Stimulated activated naive B cell treated with anti-CD40 and anti-IgM and Interleukin-4, amounts not matched to agents 10 μg/mL and 1 μg/mL and 100 μg/mL, for 72 hours (primary cell): ENCODE measurements around the gene IKBKE.
A peak's percentile ranks its signal among the peaks of the same experiment; 100 is the strongest.

Experiments used
- ATAC-seq, 2 donors: fragments of 150-1000 bp; cut with Tn5 transposase; replicated peaks; 2 replicates each; pipeline ENCODE4 v1.10.0; 2021; ENCODE audit warnings: moderate library complexity in 1 of 2
- DNase-seq: peaks from one replicate; pipeline ENCODE4 v3.0.0; 2021
- H3K27ac Mint-ChIP-seq: one replicate; pipeline ENCODE4 v1.8.0; 2022; ENCODE audit warnings: mild to moderate bottlenecking, mixed read lengths
- H3K27me3 Mint-ChIP-seq, 2 donors: one replicate each; pipeline ENCODE4 v1.8.0; 2022; ENCODE audit warnings: mixed read lengths in 2 of 2
- H3K36me3 Mint-ChIP-seq, 2 donors: one replicate each; pipeline ENCODE4 v1.8.0; 2022; ENCODE audit warnings: mixed read lengths in 2 of 2, mild to moderate bottlenecking in 1 of 2
- H3K4me1 Mint-ChIP-seq, 2 donors: one replicate each; pipeline ENCODE4 v1.8.0; 2022; ENCODE audit warnings: mixed read lengths in 2 of 2, mild to moderate bottlenecking in 1 of 2
- H3K4me3 Mint-ChIP-seq, 2 donors: one replicate each; pipeline ENCODE4 v1.8.0; 2022; ENCODE audit warnings: mild to moderate bottlenecking in 2 of 2, mixed read lengths in 2 of 2, moderate library complexity in 1 of 2
- H3K9me3 Mint-ChIP-seq, 2 donors: one replicate each; pipeline ENCODE4 v1.8.0; 2022; ENCODE audit warnings: mixed read lengths in 2 of 2, mild to moderate bottlenecking in 1 of 2

Gene IKBKE

DNA sequence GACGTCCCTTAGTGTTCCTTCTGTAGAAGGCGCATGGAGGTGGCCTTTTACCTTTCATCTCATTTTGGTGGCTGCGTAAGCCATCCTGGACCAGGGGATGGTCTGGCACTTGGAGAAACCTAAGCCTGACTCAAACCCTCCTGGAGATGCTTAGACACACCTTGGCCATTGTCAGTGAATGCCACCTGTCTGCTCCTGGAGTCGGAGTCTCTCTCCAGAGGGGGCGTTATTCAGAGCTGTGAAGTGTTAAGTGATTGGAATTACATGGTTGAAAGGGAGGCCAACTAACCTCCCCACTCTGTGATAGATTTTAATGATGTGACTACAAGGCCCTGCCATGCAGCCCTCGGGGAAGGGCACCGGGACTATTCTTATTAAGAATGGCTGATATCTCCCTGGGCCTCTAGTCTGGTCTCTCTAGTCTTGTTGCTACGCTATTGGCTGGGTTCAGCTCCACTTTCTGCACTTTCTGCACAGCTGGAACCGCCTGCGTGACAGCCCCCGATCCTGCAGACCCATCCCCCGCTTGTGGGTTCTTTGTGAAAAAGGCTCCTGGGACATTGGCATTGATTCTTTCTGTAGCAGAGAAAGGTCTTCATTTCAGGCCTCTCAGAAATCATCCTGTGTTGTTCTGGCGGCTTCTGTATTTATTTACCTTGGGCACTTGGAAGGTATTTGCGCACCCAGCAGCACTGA, 41.2 kb downstream of the IKBKE start:
- Mint-ChIP-seq H3K27me3 (peaks cover 22 to 36% of the 10 kb centered on the region in 2 donors), H3K9me3 (no peaks in the 10 kb centered on the region)

DNA sequence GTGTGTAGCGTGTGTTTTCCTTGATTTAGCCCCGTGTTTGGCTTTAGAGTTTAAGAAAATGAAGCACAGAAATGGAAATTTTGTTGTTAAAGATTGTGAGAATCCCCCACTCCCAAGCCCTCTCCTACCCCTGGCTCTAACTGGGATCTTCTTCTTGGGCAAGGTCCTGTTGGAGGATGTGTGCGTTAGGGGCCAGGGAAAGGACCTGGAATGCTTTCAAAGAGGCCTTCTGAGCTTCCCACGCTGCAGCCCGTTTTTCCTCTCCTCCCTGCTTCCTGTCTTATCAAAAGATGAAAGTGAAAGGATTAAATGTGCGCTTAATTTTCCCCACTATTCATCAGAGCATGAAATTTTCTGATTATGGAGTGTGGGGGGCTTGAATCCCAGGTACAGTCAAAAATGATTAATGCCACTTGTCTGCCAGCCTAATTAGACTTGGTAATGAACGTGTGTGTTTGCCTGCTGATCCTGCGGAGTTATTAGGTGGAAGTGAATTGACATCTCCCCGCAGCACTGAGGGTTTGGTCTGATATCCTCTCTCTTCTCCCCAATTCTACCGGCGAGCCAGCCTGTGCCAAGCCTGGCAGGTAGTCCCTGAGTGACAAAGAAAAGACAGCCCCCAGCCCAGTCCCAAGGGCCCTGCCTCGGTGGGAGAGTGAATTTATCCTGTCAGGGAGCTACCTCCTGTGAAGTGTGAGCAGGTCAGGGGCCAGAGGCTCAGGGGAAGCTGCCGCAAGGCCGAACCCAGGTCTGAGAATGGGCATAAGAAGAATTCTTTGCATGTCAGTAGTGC, 42.0 kb downstream of the IKBKE start:
- Mint-ChIP-seq H3K36me3 (no peaks in the 10 kb centered on the region), H3K27me3 (peaks cover 22 to 36% of the 10 kb centered on the region in 2 donors), H3K4me1 (peaks cover 24 to 59% of the 10 kb centered on the region in 2 donors)

More for the DNA sequence above, 41.2 kb downstream of the IKBKE start:
- H3K4me1 Mint-ChIP-seq: peaks cover 24 to 62% of the 10 kb centered on the region in 2 donors
- no peak overlapping the region for H3K27ac Mint-ChIP-seq
- DNase-seq (no peak), ATAC-seq (no peak)
- H3K4me3 Mint-ChIP-seq: no peak overlapping the region
- H3K36me3 Mint-ChIP-seq: no peaks in the 10 kb centered on the region

GRCh38 chr1:206512851-206513180, 42.5 kb downstream of the IKBKE start:
- H3K27me3 Mint-ChIP-seq: peaks cover 22 to 36% of the 10 kb centered on the region in 2 donors
- peaks cover 24 to 57% of the 10 kb centered on the region in 2 donors for H3K4me1 Mint-ChIP-seq

More for the DNA sequence above, 42.0 kb downstream of the IKBKE start:
- ATAC-seq (no peak), DNase-seq (no peak)
- Mint-ChIP-seq H3K27ac (no peak overlapping the region), H3K9me3 (no peaks in the 10 kb centered on the region), H3K4me3 (no peak overlapping the region)

GRCh38 chr1:206513312-206514111, 43.2 kb downstream of the IKBKE start:
- ATAC-seq (no peak), DNase-seq (no peak)
- H3K27ac Mint-ChIP-seq: no peak overlapping the region
- H3K9me3 Mint-ChIP-seq: no peaks in the 10 kb centered on the region
- H3K36me3 Mint-ChIP-seq: no peaks in the 10 kb centered on the region
- no peak overlapping the region for H3K4me3 Mint-ChIP-seq
- H3K27me3 Mint-ChIP-seq: peaks cover 18 to 34% of the 10 kb centered on the region in 2 donors
- H3K4me1 Mint-ChIP-seq: peaks cover 21 to 51% of the 10 kb centered on the region in 2 donors

More at GRCh38 chr1:206512851-206513180, 42.5 kb downstream of the IKBKE start:
- H3K9me3 Mint-ChIP-seq: no peaks in the 10 kb centered on the region
- no peak overlapping the region for H3K4me3 Mint-ChIP-seq
- DNase-seq: no peak
- ATAC-seq: no peak
- H3K36me3 Mint-ChIP-seq: no peaks in the 10 kb centered on the region
- no peak overlapping the region for H3K27ac Mint-ChIP-seq

- Mint-ChIP-seq H3K27me3 (peaks cover 4 to 20% of the 10 kb centered on the region in 2 donors), H3K36me3 (no peaks in the 10 kb centered on the region), H3K9me3 (no peaks in the 10 kb centered on the region), H3K4me1 (peaks cover 14 to 41% of the 10 kb centered on the region in 2 donors), H3K27ac (no peak overlapping the region), H3K4me3 (no peak overlapping the region)
- DNase-seq: no peak
- no peak for ATAC-seq
Measured at GRCh38 chr1:206514813-206515387, 44.6 kb downstream of the IKBKE start.

DNA sequence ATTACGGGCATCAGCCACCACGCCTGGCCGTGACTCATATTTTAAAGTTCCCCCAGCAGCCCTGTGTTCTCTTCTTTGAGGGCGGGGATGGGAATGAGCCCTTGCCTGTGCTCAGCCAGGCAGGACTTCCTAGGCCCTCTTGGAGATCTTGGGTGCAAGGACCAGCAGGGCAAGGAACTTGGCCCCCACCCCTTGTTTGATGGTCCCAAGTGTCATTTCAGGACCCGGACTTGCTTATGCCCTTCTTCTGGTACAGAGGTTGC, 46.4 kb downstream of the IKBKE start:
- Mint-ChIP-seq H3K27me3 (peaks cover under 1 to 7% of the 10 kb centered on the region in 2 donors), H3K4me1 (peaks cover 12 to 31% of the 10 kb centered on the region in 2 donors), H3K36me3 (no peaks in the 10 kb centered on the region), H3K4me3 (no peak overlapping the region), H3K9me3 (no peaks in the 10 kb centered on the region), H3K27ac (no peak overlapping the region)
- DNase-seq: no peak
- no peak for ATAC-seq

GRCh38 chr1:206517784-206518183, 47.5 kb downstream of the IKBKE start:
- Mint-ChIP-seq H3K9me3 (no peaks in the 10 kb centered on the region), H3K27ac (no peak overlapping the region), H3K36me3 (no peaks in the 10 kb centered on the region), H3K4me3 (no peak overlapping the region), H3K27me3 (peaks cover 0 to 4% of the 10 kb centered on the region in 2 donors), H3K4me1 (peaks cover 12 to 24% of the 10 kb centered on the region in 2 donors)
- ATAC-seq (no peak), DNase-seq (no peak)

- H3K27me3 Mint-ChIP-seq: peaks cover 0 to 4% of the 10 kb centered on the region in 2 donors
- no peaks in the 10 kb centered on the region for H3K9me3 Mint-ChIP-seq
- DNase-seq: no peak
- no peak for ATAC-seq
- H3K4me3 Mint-ChIP-seq: no peak overlapping the region
- peaks cover 12 to 24% of the 10 kb centered on the region in 2 donors for H3K4me1 Mint-ChIP-seq
- H3K27ac Mint-ChIP-seq: no peak overlapping the region
- H3K36me3 Mint-ChIP-seq: no peaks in the 10 kb centered on the region
Measured at GRCh38 chr1:206518206-206518605, 47.9 kb downstream of the IKBKE start.

DNA sequence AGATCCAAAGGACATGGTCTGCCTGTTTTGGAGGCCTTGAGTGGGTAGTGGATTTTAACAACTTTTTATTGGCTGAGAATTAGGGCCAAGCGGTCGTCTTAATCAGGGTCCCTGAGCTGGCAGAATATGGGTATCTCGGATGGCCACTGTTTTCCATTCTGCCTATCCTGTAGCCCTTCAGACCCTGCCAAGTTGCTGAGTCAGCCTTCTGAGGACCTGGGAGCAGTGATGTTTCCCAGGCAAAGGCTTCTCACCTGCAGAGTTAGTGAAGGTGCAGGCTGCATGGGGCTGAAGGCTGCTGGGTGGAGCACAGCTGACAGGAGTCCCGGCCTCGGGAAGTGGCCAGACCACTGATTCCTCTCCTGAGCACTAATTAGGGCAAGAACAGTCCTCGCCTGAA, 48.5 kb downstream of the IKBKE start:
- peaks cover 12 to 24% of the 10 kb centered on the region in 2 donors for H3K4me1 Mint-ChIP-seq
- no peak overlapping the region for H3K27ac Mint-ChIP-seq
- H3K9me3 Mint-ChIP-seq: no peaks in the 10 kb centered on the region
- H3K27me3 Mint-ChIP-seq: peaks cover 0 to under 1% of the 10 kb centered on the region in 2 donors
- ATAC-seq (no peak), DNase-seq (no peak)
- no peaks in the 10 kb centered on the region for H3K36me3 Mint-ChIP-seq
- H3K4me3 Mint-ChIP-seq: no peak overlapping the region

GRCh38 chr1:206521127-206521526, 50.9 kb downstream of the IKBKE start:
- no peak overlapping the region for H3K27ac Mint-ChIP-seq
- peaks cover 10 to 16% of the 10 kb centered on the region in 2 donors for H3K4me1 Mint-ChIP-seq
- ATAC-seq (no peak), DNase-seq (no peak)
- no peaks in the 10 kb centered on the region for H3K36me3 Mint-ChIP-seq
- H3K9me3 Mint-ChIP-seq: no peaks in the 10 kb centered on the region
- H3K4me3 Mint-ChIP-seq: no peak overlapping the region
- no peaks in the 10 kb centered on the region for H3K27me3 Mint-ChIP-seq

- H3K9me3 Mint-ChIP-seq: no peaks in the 10 kb centered on the region
- no peak overlapping the region for H3K27ac Mint-ChIP-seq
- no peak overlapping the region for H3K4me3 Mint-ChIP-seq
- H3K27me3 Mint-ChIP-seq: no peaks in the 10 kb centered on the region
- H3K36me3 Mint-ChIP-seq: no peaks in the 10 kb centered on the region
- no peak for DNase-seq
- H3K4me1 Mint-ChIP-seq: peaks cover 12 to 17% of the 10 kb centered on the region in 2 donors
- ATAC-seq: no peak
Measured at GRCh38 chr1:206521694-206522402, 51.6 kb downstream of the IKBKE start.

GRCh38 chr1:206524739-206525364, 54.6 kb downstream of the IKBKE start:
- DNase-seq: no peak
- H3K9me3 Mint-ChIP-seq: no peaks in the 10 kb centered on the region
- no peak overlapping the region for H3K4me3 Mint-ChIP-seq
- H3K4me1 Mint-ChIP-seq: peaks cover 12 to 22% of the 10 kb centered on the region in 2 donors
- H3K36me3 Mint-ChIP-seq: no peaks in the 10 kb centered on the region
- peak overlapping the region; percentile 47 for H3K27ac Mint-ChIP-seq
- H3K27me3 Mint-ChIP-seq: no peaks in the 10 kb centered on the region
- ATAC-seq: peak in 1 of 2 donors; percentile 20

- Mint-ChIP-seq H3K27me3 (no peaks in the 10 kb centered on the region), H3K4me1 (peaks cover 12 to 22% of the 10 kb centered on the region in 2 donors), H3K9me3 (no peaks in the 10 kb centered on the region), H3K36me3 (no peaks in the 10 kb centered on the region), H3K4me3 (no peak overlapping the region), H3K27ac (peak overlapping the region; percentile 34)
- peak; percentile 50 to 52 for ATAC-seq
- DNase-seq: no peak
Measured at GRCh38 chr1:206526064-206526911, 56.0 kb downstream of the IKBKE start.
